Tibial artery (tissue), 4 donors: ENCODE measurements around the gene TAPBPL.
A peak's percentile ranks its signal among the peaks of the same experiment; 100 is the strongest.

Experiments used
- DNase-seq, 2 donors: peaks; one replicate each; pipeline ENCODE4 v3.0.0-alpha.2; 2019
- H3K27ac ChIP-seq, 2 donors: fragments of 200-600 bp; sonication (generic) in 1 of 2; 1 replicate in 1 of 2; 2 replicates in 1 of 2; pipeline ENCODE4 v1.5.1; 2018 to 2019; ENCODE audit warnings: mild to moderate bottlenecking in 1 of 2
- H3K27me3 ChIP-seq, 2 donors: fragments of 200-600 bp; sonication (generic) in 1 of 2; one replicate each; pipeline versions ENCODE4 v1.5.1 to v1.6.0; 2016 to 2019
- H3K36me3 ChIP-seq, 3 donors: fragments of 200-600 bp; sonication (generic) in 2 of 3; one replicate each; pipeline ENCODE4 v1.5.1; 2016 to 2019; ENCODE audit warnings: mild to moderate bottlenecking in 2 of 3
- H3K4me1 ChIP-seq, 4 donors: fragments of 200-600 bp; sonication (generic) in 2 of 4; 1 replicate in 3 of 4; 2 replicates in 1 of 4; pipeline ENCODE4 v1.5.1; 2016 to 2019
- H3K4me3 ChIP-seq, 2 donors: fragments of 200-600 bp; sonication (generic) in 1 of 2; 1 replicate in 1 of 2; 2 replicates in 1 of 2; pipeline ENCODE4 v1.5.1; 2018 to 2019; ENCODE audit warnings: mild to moderate bottlenecking in 2 of 2
- H3K9me3 ChIP-seq, 3 donors: fragments of 200-600 bp; sonication (generic) in 1 of 3; one replicate each; pipeline ENCODE4 v1.5.1; 2016 to 2019
- intact Hi-C: fragments of 100-400 bp; cut with DNase I; formaldehyde crosslinking; loops from one replicate; pipeline ENCODE4 v1.15.0; 2023; ENCODE audit warnings: low total_unique reads
- TF ChIP-seq, protein P1 (sequence below), 2 experiments: fragments of 200-600 bp in 1 of 2; fragments of 450-650 bp in 1 of 2; IDR thresholded peaks; one replicate each; pipeline ENCODE4 v1.5.1; 2017 to 2019; ENCODE audit warnings: antibody characterized with exemption in 2 of 2, mild to moderate bottlenecking in 1 of 2, moderate library complexity in 1 of 2

Gene TAPBPL

DNA sequence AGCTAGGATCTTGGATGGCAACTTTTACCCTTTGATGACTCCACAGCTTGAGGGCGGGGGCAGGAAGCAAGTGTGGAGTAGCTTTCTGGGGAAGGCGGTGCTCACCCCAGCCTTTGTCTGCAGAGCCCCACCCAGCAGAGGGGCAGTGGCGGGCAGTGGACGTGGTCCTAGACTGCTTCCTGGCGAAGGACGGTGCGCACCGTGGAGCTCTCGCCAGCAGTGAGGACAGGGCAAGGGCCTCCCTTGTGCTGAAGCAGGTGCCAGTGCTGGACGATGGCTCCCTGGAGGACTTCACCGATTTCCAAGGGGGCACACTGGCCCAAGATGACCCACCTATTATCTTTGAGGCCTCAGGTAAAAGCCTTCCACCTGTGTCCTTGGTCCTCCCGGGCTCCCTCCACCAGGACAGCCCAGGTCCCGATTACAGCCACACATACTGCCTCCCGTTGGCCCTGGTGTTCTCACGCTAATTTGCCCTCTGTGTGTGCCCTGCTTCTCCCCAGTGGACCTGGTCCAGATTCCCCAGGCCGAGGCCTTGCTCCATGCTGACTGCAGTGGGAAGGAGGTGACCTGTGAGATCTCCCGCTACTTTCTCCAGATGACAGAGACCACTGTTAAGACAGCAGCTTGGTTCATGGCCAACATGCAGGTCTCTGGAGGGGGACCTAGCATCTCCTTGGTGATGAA lies 1.2 kb downstream of the TAPBPL start:
- no peak for DNase-seq
- no peaks in the 10 kb centered on the region for H3K9me3 ChIP-seq
- intact Hi-C loops = no loop called here

DNA sequence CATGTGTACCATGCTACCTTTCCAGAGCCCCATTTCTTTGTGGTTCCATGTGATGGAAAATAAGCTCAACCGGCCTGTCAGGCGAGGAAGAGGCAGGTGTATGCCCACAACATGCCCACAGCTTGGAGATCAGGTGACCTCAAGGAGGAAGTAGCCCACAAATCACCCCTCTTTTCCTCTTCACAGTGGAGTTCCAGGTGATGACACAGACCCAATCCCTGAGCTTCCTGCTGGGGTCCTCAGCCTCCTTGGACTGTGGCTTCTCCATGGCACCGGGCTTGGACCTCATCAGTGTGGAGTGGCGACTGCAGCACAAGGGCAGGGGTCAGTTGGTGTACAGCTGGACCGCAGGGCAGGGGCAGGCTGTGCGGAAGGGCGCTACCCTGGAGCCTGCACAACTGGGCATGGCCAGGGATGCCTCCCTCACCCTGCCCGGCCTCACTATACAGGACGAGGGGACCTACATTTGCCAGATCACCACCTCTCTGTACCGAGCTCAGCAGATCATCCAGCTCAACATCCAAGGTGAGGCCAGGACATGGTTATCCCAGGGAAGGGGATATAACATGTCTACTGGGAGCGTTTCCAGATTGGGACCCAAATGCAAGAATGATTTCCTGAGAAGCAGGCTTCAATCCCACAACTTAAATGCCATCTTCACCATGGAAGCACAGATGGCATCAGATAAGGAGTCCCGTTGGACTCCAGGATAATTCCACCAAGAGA lies 5.5 kb downstream of the TAPBPL start:
- Histone ChIP-seq H3K36me3 (peaks cover 31 to 84% (median 58%) of the 10 kb centered on the region in 3 donors), H3K9me3 (no peaks in the 10 kb centered on the region), H3K27ac (no peak overlapping the region), H3K4me3 (no peak overlapping the region), H3K27me3 (no peaks in the 10 kb centered on the region), H3K4me1 (peaks cover 0 to 14% (median 12%) of the 10 kb centered on the region in 4 donors)
- DNase-seq = no peak
- intact Hi-C loops = no loop called here
- TF ChIP-seq, protein P1, sequence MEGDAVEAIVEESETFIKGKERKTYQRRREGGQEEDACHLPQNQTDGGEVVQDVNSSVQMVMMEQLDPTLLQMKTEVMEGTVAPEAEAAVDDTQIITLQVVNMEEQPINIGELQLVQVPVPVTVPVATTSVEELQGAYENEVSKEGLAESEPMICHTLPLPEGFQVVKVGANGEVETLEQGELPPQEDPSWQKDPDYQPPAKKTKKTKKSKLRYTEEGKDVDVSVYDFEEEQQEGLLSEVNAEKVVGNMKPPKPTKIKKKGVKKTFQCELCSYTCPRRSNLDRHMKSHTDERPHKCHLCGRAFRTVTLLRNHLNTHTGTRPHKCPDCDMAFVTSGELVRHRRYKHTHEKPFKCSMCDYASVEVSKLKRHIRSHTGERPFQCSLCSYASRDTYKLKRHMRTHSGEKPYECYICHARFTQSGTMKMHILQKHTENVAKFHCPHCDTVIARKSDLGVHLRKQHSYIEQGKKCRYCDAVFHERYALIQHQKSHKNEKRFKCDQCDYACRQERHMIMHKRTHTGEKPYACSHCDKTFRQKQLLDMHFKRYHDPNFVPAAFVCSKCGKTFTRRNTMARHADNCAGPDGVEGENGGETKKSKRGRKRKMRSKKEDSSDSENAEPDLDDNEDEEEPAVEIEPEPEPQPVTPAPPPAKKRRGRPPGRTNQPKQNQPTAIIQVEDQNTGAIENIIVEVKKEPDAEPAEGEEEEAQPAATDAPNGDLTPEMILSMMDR (IDR thresholded peaks at IDR 0.05) = no peak

More for the DNA sequence above, 1.2 kb downstream of the TAPBPL start:
- Histone ChIP-seq H3K27ac (peak overlapping the region; percentile 97 to 98), H3K27me3 (no peaks in the 10 kb centered on the region), H3K4me3 (peak overlapping the region; percentile 73 to 88), H3K4me1 (peaks cover 0 to 36% (median 30%) of the 10 kb centered on the region in 4 donors), H3K36me3 (peaks cover 3 to 43% (median 20%) of the 10 kb centered on the region in 3 donors)
- TF ChIP-seq, protein P1 (IDR thresholded peaks at IDR 0.05) = no peak

DNA sequence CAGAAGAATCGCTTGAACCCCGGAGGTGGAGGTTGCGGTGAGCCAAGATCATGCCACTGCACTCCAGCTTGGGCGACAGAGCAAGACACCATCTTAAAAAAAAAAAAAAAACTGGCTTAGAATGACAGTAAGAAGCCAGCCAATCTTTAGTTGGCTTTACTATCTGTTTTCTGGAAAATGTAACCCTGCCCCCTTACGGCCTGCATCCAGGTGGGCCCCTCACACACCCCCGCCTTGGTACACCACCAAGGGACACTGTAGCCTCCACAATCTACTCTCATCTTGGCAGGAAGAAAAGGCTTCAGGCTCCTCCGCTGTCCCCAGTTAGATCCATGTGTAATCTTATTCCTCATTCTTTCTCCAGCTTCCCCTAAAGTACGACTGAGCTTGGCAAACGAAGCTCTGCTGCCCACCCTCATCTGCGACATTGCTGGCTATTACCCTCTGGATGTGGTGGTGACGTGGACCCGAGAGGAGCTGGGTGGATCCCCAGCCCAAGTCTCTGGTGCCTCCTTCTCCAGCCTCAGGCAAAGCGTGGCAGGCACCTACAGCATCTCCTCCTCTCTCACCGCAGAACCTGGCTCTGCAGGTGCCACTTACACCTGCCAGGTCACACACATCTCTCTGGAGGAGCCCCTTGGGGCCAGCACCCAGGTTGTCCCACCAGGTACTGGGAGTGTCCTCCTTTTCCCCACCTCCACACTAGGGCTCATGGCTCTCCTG lies 6.6 kb downstream of the TAPBPL start:
- Histone ChIP-seq H3K36me3 (peaks cover 41 to 91% (median 69%) of the 10 kb centered on the region in 3 donors), H3K4me3 (no peak overlapping the region), H3K9me3 (no peaks in the 10 kb centered on the region), H3K27me3 (no peaks in the 10 kb centered on the region), H3K27ac (no peak overlapping the region), H3K4me1 (peaks cover 0 to 3% (median under 1%) of the 10 kb centered on the region in 4 donors)
- TF ChIP-seq, protein P1 (IDR thresholded peaks at IDR 0.05) = no peak
- intact Hi-C loops = no loop called here
- DNase-seq = no peak

DNA sequence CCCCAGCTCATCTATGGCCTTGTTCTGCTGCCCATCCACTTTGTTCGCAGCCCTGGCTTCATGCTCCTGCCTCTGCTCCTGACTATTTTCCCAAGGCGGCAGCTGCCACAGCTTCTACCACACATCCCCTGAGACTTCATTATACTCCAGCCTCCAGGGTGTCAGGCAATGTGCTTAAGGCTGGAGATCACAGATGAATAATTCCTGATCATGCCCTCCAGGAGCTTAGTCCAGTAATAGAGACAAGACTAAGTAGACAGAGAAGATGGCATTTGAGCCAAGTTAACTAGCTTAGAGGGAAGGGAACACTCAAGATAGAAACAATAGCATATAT lies 7.1 kb downstream of the TAPBPL start:
- intact Hi-C loops = no loop called here
- peaks cover 46 to 93% (median 74%) of the 10 kb centered on the region in 3 donors for H3K36me3 ChIP-seq
- H3K27ac ChIP-seq = no peak overlapping the region
- no peak overlapping the region for H3K4me3 ChIP-seq
- TF ChIP-seq, protein P1 (IDR thresholded peaks at IDR 0.05) = no peak
- no peaks in the 10 kb centered on the region for H3K9me3 ChIP-seq
- no peak for DNase-seq
- no peaks in the 10 kb centered on the region for H3K4me1 ChIP-seq
- H3K27me3 ChIP-seq = no peaks in the 10 kb centered on the region

DNA sequence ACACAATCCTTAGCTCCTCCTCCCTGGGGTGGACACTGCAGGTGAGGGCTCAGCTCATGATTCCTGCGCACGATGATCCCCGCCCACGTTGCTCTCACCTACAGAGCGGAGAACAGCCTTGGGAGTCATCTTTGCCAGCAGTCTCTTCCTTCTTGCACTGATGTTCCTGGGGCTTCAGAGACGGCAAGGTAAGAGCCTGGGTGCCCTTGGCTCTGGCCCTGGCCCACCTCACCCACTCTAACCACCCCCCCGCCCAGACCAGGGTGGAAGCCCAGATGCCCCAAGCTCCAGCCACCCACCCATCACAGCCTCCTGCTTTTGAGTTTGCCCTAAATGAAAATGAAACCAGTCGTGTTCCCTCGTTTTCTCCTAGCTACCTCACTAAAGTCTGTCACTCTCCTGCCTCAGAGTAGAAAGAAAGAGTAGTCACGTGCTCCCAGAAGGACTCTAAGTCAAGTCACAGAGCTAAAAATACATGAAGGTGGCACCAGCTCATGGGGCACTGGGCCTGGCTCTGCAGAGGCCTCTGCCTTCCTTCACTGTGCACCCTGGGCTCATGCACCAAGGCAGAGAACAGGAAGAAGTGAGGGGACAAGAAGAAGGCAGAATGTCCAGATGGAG lies 9.0 kb downstream of the TAPBPL start:
- DNase-seq = no peak
- intact Hi-C loops = no loop called here
- H3K4me3 ChIP-seq = no peak overlapping the region
- H3K27me3 ChIP-seq = no peaks in the 10 kb centered on the region
- TF ChIP-seq, protein P1 (IDR thresholded peaks at IDR 0.05) = no peak
- no peaks in the 10 kb centered on the region for H3K9me3 ChIP-seq
- H3K36me3 ChIP-seq = peaks cover 58 to 91% (median 88%) of the 10 kb centered on the region in 3 donors
- peaks cover 0 to 4% (median 0%) of the 10 kb centered on the region in 4 donors for H3K4me1 ChIP-seq
- H3K27ac ChIP-seq = no peak overlapping the region
